Hematopoietic multipotent progenitor cell treated with erythropoietin and hydrocortisone succinate and interleukin-3 and kit ligand, for 17 days (in vitro differentiated cells): ENCODE results near the gene UNC119B.
"Not testable (repeated sequence)": the region's sequence is repeated elsewhere in the genome, so short reads cannot be mapped to it uniquely, and the experiment has no call there.

Experiments
- DNase-seq: peaks from one replicate; pipeline ENCODE4 v3.0.0-alpha.2; 2015; ENCODE audit warnings: low spot score

The UNC119B gene

DNA sequence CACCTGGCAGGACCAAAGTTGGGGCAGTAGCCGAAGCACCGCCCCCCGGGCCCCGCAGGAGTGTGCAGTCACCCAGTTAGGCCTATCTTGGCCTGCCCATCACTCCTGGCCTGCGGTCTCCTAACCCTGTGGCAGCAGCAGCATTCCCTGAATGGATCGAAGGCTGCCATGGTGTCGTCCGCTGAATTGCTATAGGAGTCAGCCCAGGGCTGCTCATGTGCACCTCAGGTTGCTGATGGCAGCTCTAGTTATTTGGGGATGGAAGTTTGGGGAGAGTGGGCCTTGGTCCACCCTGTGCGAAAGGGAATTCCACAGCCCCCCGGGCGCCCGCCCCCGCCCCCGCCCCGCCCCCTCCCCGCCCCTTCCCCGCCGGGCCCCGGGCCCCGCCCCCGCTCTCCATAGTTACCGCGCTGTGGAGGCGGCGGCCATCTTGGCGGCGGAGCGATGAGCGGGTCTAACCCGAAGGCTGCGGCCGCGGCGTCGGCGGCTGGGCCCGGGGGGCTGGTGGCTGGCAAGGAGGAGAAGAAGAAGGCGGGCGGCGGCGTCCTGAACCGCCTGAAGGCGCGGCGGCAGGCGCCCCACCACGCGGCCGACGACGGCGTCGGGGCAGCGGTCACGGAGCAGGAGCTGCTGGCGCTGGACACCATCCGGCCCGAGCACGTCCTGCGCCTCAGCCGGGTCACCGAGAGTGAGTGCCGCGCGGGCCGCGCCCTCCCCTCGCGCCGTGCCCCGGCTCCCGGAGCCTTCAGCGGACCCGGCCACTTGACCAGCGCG lies at the start of gene UNC119B:
Gene UNC119B (plus strand): TSS at position 428 of the 774 bp plus-strand sequence. CDS start 17 bp downstream, at position 445.
- DNase-seq = peak; percentile 65

DNA sequence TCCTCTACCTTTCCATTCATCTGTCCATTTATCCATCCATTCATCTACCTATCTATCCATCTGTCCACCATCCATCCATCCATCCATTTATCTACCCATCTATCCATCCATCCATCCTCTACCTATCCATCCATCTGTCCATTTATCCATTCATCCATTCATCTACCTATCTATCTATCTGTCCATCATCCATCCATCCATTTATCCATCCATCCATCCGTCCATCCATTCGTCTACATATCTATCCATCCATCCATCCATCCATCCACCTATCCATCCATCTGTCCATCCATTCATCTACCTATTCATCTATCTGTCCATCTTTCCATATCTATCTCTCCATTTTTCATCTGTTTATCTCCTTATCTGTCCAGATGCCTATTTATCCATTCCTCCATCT lies 48.8 kb upstream of the UNC119B start:
- DNase-seq = no peak

DNA sequence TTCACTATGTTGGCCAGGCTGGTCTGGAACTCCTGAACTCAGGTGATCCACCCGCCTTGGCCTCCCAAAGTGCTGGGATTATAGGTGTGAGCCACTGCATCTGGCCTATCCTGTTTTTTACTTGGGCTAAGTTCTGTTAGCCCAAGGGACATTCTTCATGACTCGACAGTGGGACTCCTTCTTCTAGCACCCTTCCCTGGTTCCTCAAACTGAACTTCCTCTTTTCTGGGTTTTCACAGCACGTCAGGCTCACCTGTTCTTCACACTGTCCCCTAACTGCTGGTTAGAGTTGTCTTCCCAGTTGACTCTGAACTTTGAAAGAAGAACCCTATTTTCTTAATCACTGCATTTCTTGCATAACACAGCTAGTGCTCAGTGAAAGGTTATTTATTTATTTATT lies 47.4 kb upstream of the UNC119B start:
- no peak for DNase-seq

DNA sequence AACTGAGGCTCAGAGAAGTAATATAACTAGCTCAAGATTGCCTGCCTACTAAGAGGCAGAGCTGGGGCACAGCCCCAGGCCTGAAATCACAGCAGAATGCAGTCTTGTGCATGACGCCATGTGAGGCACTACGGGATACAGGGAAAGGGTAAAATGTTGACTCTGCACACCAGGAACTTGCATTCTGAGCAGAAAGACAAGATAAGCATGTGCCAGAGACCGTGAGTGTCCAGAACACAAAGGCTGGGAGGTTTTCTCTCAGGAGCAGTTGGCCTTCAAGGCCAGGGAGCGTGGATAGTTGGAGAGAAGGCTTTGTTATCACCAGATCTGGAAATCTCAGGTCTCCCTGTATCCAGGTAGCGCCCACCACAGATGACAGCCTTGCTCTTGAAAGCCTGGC lies 46.5 kb upstream of the UNC119B start:
- DNase-seq = no peak

DNA sequence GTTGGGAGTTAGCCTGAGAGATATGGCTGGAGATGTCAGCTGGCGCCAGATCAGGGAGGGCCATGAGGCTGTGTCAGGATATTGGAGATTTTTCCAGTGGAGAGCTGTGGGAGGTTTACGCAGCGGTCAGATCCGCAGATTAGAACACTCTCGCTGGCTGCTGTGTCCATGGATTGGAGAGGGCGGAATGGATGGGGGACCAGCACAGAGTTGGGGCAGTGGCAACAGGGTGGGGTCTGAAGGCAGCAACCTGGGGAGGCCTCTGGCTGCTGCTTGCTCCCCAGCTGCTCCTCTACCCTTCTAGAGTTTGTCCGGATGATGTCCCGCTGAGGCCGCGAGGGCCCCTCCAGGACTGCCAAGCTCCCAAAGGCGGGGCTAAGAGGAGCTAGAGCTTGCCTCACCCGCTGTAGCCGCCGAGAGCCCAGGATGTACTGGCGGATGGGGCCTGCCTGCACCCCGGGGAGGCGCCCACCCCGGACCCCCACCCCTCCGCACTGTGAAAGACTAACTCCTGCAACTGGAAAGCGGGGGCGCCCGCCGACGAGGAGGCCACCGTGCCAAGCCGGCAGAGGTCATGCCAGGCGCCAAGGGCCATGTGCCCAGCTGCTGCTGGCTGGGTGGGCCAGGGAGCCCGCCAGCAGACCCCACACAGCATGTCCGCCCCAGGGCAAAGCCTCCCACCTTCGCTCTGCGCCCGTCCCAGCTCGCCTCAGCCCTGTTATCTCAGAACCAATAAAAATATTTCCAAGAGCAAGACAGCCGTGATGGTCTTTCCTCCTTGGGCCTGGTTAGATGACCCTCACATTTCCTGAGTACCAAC lies 43.5 kb upstream of the UNC119B start:
- DNase-seq = no peak

DNA sequence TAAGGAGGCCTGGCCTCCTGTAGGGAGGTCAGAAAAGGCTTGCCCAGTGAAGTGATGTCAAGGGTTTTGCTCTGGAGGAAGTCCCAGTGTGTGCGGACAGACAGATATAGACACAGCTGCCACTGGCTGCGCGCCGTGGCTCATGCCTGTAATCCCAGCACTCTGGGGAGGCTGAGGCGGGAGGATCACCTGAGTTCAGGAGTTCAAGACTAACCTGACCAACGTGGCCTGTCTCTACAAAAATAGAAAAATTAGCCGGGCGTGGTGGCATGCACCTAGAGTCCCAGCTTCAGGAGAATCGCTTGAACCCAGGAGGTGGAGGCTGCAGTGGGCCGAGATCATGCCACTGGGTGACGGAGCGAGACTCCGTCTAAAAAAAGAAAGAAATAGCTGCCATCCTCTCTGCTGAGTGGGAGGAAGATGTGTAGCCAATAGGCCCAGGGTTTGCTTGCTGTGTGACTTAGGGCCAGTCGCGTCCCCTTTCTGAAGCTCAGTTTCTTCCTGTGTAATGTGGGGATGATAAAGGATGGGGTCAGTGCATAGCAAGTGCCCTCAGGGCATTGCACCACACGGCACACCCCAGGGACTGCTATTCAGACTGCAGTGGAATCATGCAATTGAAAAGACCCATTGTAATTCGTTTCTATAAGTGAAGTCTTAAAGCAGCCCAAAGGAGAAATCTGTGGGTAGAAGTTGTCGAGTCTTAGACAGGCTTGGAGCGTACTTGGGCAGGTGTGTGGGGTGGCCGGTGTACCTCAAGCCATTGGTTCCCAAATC lies 42.0 kb upstream of the UNC119B start:
- DNase-seq = no peak

DNA sequence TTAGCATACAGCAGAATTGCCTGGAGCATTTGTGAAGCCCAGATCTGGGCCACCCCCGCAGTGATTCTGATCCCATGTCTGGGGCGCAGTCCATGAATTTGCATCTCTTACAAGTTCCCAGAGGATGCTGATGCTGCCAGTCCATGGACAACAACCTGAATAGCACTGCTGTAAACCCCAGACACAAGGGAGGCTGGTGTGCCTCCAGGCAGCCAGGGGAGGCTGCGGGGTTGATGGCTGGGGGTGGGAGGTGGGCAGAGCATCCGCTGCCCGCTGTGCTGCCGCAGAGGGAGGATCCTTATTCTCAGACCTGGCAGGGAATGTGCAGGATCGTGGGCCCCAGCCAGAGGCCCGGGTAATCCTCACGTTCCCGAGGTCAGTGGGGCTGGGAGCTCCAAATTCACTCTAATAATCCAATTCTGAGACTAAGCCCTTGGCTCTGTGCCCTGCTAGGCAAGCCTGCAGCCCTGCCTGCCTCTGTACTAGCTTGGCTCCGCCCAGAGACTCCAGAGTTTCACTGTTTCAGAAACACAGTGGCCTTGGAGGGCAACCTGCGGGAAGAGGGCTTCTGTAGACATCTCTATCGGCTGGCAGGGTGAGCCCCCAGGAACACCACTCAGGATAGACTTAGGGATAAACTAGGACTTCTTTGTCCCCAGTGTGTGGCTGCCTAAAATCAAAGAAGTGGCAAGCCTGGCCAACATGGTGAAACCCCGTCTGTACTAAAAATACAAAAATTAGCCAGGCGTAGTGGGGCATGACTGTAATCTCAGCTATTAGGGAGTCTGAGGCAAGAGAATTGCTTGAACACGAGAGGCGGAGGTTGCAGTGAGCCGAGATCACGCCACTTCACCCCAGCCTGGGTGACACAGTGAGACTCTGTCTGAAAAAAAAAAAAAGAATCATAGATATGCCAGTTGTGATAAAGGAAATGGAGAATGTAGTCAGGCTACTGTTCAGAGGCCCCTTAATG lies 41.1 kb upstream of the UNC119B start:
- no peak for DNase-seq

DNA sequence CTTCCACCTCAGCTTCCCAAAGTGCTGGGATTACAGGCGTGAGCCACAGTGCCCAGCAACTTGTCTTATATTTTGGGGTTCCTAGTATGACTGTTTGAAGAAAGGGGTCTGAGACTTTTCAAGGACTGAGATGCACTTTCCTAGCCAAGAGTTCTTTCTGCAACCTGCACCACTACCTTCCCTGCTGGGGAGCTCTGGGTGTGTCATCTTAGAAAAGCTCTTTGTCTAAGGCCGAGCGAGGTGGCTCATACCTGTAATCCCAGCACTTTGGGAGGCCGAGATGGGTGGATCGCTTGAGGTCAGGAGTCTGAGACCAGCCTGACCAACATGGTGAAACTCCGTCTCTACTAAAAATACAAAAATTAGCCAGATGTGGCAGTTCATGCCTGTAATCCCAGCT lies 40.0 kb upstream of the UNC119B start:
- DNase-seq = not testable (repeated sequence)

DNA sequence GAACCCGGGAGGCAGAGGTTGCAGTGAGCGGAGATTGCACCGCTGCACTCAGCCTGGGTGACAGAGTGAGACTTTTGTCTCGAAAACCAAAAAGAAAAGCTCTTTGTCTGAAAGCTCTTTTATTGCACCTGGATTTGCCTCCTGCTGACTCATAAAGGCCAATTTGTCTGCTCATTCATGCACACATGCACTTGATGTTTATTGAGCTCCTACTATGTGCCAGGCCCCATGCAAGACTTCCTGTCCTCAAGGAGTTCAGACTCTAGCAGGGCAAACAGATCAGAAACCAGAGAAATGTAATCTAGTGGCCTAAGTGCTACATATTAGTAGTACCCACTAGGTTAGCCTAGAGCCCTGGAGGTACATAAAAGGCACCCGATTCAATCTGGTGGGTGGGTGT lies 39.6 kb upstream of the UNC119B start:
- no peak for DNase-seq

DNA sequence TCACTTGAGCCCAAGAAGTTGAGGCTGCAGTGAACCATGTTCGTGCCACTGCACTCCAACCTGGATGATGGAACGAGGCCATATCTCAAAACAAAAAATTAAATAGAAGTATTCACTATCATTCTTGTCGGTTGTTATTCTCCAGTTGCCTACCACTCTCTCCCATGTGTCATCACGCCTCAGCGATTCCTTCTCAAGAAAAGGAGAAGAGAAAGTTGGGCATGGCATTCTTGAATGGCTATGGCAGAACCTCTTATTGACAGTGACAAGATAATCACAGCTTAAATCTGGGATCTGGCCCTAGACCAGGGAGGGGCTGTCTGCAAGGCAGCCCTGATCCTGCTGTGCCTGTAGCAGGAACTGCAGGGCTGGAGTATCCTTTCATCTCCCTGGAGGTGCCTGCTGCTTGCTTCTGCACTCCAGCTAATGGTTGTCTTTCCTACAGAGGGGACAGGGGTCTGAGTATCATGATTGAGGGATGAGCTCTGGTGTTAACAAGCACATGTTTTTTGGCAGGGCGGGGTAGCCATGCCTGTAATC lies 36.1 kb upstream of the UNC119B start:
- DNase-seq = no peak

DNA sequence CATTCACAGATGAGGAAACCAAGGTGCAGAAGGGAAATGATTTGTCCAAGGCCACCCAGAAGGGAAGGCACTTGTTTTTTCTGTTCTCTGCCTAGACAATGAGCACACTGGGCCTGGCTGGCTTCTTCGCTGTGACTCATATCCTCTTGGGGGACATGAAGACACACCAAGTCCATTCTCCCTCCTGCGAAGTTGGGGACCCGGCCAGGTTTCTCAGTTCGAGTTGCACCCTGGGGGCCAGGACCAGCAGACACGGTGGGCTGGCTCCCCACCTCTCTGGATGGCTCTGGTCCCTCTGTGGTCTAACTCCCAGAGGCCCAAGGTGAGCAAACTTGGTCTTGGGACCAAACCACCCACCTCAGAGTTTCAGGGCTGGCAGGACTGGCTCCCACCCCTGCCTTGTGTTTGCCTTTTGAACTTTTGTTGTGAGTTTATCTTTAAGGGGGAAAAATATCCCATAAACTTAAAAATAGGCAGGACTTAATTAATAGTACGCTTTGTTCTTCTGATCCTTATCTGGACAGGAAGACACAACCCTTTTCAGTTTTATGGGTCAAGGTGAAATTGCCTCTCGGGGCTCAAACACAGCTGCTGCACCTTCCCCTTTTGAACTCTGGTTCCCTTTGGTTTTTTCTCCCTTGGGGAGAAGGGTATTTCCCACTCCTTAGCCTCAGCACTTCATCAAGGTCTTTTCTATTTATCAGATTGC lies 32.3 kb upstream of the UNC119B start:
- DNase-seq = no peak

DNA sequence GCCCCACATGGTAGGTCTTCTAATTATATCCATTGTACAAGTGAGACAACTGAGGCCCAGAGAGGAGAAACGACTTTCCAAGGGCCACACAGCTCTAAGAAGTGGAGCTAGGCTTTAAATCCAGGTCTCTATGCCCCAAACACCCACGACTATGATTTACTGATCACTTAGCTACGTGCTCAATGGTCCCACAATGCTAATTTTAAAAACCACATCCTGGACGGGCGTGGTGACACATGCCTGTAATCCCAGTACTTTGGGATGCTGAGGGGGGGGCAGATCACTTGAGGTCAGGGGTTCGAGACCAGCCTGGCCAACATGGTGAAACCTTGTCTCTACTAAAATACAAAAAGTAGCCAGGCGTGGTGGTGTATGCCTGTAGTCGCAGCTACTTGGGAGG lies 31.7 kb upstream of the UNC119B start:
- no peak for DNase-seq

DNA sequence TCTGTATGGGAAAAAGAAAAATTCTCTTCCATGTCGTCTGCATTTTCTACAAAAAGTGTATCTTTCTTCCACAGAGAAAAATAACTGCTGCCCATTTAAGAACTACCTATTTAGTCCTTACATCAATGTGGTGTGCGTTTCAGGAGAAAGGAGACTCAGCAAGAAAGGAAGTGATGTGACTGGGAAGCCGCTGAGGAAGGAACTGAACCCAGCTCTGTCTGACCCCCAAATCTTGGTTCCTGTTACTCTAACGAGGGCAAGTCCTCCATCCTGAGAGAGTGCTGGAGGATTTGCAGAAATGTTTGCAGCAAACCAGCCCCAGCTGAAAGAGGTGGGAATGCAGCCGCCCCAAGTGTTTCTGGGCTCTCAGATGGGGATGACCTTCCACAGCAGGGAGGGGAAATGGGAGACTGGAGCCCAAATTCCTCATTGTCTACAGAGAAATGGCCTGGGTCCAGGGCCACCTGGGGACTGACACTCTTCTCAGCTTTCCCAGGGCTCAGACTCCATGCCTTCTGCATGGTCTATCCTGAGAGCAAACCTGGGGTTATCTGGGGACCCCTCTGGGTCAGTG lies 30.0 kb upstream of the UNC119B start:
- no peak for DNase-seq

DNA sequence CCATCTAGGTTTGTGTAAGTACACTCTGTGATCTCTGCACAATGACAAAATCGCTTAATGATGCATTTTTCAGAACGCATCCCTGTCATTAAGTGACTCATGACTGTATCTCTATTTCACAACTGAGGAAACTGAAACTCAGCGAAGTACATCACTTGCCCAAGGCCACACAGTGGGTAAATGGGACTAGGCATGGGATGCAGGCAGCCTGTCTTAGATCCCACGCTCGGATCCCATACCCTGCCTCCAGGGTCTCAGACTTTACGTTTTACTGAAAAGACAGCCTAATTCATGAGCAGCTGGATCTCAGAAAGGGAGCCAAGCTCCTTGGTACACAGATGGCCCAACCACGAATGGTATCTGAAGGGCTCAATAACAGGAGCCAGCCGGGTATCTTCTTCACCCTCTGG lies 25.7 kb upstream of the UNC119B start:
- no peak for DNase-seq

DNA sequence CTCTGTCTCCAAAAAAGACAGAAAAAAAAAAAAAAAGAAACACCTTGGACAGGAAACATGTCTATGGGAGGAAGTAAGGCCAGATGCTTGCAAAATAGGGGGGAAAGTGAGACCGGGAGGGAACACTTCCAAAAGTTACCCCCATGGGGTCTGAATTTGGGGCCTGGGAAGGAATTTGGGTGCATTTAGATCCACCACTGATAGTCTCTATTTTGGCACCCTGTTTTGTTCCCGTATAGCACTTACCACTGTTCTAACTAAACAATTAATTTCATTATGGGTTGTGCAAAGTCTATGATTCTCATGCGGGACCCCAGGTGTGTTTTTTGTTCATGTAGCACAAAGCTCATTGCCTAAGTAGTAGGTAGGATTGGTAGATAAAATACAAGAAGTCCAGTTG lies 24.7 kb upstream of the UNC119B start:
- DNase-seq = no peak

DNA sequence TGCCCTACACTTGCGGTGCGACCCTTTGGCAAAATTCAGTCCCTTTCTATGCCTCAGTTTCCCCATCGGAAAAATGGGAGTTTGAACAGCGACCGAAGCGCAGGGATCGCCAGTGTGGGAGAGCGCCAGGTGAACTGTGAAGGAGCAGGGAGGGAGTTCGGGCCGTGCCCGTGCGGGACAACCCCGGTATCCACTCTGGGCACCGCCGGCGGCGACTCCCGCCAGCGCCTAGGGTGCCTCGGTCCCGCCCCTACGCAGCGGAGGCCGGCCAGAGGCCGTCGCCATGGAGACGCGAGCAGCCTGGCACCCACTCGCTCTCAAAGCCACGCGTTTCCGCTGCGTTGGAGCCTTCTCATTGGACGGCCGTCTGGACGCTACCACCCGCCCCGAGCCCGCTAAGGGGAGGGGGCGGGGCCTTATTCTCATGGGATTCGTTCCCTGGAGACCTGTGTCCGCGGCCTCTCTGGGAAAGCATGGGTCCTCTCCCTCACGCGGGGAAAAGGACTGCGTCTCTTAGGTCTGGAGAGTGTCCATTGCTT lies 24.0 kb upstream of the UNC119B start:
- DNase-seq = peak; percentile 97

DNA sequence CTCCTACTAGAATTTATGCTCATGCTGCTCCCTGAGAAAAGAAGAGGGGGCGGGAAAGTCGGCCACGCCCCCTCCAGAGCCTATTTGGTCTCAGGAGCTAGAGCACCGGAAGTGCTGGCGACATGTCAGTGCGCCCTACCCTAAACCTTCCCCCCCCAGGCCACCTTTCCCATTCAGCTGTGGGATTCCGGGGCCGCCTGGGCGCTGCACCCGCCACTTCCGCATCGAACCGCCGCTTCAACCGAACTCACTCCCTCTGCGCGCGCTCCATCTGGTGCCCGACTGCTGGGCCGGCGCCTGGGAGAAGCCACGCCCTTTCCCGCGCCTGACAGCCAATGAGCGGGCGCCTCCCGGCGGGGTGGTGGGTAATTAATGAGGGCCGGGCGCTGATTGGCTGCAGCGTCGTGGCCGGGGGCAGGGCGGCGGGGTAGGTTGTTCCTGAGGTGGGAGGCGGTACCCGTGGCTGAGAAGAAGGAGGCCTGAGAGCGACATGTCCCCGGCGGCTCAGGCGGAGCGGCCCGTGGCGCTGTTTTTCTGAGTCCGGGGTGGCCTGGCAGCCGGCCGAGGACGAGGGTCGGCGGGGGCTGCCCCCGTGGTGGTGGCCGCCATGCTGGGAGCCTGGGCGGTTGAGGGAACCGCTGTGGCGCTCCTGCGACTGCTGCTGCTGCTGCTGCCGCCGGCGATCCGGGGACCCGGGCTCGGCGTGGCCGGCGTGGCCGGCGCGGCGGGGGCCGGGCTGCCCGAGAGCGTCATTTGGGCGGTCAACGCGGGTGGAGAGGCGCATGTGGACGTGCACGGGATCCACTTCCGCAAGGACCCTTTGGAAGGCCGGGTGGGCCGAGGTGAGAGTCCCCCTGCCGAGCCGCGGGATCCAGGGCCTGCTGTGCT lies 23.3 kb upstream of the UNC119B start, which contains the start of gene MLEC:
Gene MLEC (plus strand): TSS at position 460 of the 888 bp plus-strand sequence. CDS start 148 bp downstream, at position 608.
- peak; percentile 97 for DNase-seq

DNA sequence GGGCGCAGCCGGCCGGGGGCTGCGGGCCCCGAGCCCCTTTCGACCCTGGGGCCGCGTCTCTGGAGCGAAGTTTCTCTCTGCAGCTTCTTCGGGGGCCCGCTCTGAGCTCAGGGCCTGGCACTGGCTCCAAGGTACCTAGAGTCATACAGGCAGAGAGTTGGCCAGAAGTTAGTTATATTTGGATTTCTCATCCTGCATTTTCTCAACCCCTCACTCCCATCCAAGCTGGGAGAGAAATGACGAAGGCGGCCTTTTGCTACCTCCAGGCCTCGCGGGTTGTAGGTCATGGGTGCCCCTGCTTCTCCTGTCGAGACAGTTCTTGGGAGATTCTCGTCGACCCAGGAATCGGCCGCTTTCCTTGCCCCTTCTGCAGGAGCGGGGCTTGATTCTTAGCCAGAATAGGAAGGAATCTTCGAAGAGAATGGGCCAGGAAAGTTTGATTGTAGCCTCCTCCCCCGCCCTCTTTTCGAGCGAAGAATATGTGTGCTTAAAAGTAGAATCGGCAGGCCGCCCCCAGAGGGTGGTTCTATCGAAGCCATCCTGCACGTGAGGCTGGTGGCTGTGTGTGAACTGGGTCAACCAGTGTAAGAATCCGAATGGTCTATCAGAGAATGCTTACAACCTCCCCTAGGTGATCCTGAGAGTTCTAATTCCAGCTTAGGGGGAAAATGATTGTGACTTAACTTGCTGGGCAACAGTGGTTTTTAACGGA lies 22.5 kb upstream of the UNC119B start:
- no peak for DNase-seq
